Nephron progenitor cell (in vitro differentiated cells): ENCODE measurements around the gene NPR2.
A peak's percentile ranks its signal among the peaks of the same experiment; 100 is the strongest.

Experiments used
- DNase-seq: peaks from one replicate; pipeline ENCODE4 v3.0.0; 2021
- H3K27ac Mint-ChIP-seq: 2 replicates; pipeline ENCODE4 v1.8.0; 2021; ENCODE audit warnings: mild to moderate bottlenecking, moderate library complexity, mixed read lengths
- H3K27me3 Mint-ChIP-seq: 2 replicates; pipeline ENCODE4 v1.8.0; 2021; ENCODE audit warnings: mild to moderate bottlenecking, low read depth, mixed read lengths; ENCODE audit not compliant: poor library complexity
- H3K36me3 Mint-ChIP-seq: 2 replicates; pipeline ENCODE4 v1.8.0; 2021; ENCODE audit warnings: low read depth, mixed read lengths
- H3K4me1 Mint-ChIP-seq: 2 replicates; pipeline ENCODE4 v1.8.0; 2021; ENCODE audit warnings: mixed read lengths
- H3K4me3 Mint-ChIP-seq: 2 replicates; pipeline ENCODE4 v1.8.0; 2021; ENCODE audit warnings: mild to moderate bottlenecking, moderate library complexity, mixed read lengths
- H3K9me3 Mint-ChIP-seq: 2 replicates; pipeline ENCODE4 v1.8.0; 2021; ENCODE audit warnings: mild to moderate bottlenecking, moderate library complexity, mixed read lengths
- CTCF ChIP-seq: fragments of 200-600 bp; sonication (generic); IDR thresholded peaks from 2 replicates; pipeline ENCODE4 v1.5.0; 2021; ENCODE audit warnings: antibody characterized with exemption

NPR2 gene

GRCh38 chr9:35758475-35759050 is 32.8 kb upstream of the NPR2 start:
- no peak for DNase-seq
- Mint-ChIP-seq H3K4me3 (peak overlapping the region; percentile 95), H3K9me3 (no peaks in the 10 kb centered on the region), H3K36me3 (peaks cover 21% of the 10 kb centered on the region), H3K4me1 (peaks cover 39% of the 10 kb centered on the region), H3K27me3 (peaks cover 4% of the 10 kb centered on the region), H3K27ac (peak overlapping the region; percentile 7)
- TF ChIP-seq CTCF: no peak

- Mint-ChIP-seq H3K4me3 (peak overlapping the region; percentile 47), H3K4me1 (peaks cover 39% of the 10 kb centered on the region)
- no peak for DNase-seq
These were observed 31.6 kb upstream of the NPR2 start for GRCh38 chr9:35759795-35760194.

GRCh38 chr9:35760651-35761050 is 30.7 kb upstream of the NPR2 start:
- Mint-ChIP-seq H3K4me3 (no peak overlapping the region), H3K4me1 (peaks cover 39% of the 10 kb centered on the region), H3K9me3 (no peaks in the 10 kb centered on the region), H3K27ac (no peak overlapping the region), H3K36me3 (peaks cover 14% of the 10 kb centered on the region), H3K27me3 (peaks cover 7% of the 10 kb centered on the region)
- DNase-seq: no peak
- TF ChIP-seq CTCF: no peak

More at GRCh38 chr9:35759795-35760194, 31.6 kb upstream of the NPR2 start:
- no peaks in the 10 kb centered on the region for H3K9me3 Mint-ChIP-seq
- no peak overlapping the region for H3K27ac Mint-ChIP-seq
- peaks cover 22% of the 10 kb centered on the region for H3K36me3 Mint-ChIP-seq
- no peak for TF ChIP-seq CTCF
- H3K27me3 Mint-ChIP-seq: peaks cover 7% of the 10 kb centered on the region

- H3K27me3 Mint-ChIP-seq: peaks cover 7% of the 10 kb centered on the region
- peaks cover 27% of the 10 kb centered on the region for H3K4me1 Mint-ChIP-seq
- DNase-seq: no peak
- H3K4me3 Mint-ChIP-seq: no peak overlapping the region
- H3K27ac Mint-ChIP-seq: no peak overlapping the region
- TF ChIP-seq CTCF: no peak
- H3K9me3 Mint-ChIP-seq: no peaks in the 10 kb centered on the region
- H3K36me3 Mint-ChIP-seq: peaks cover 9% of the 10 kb centered on the region
These were observed 28.2 kb upstream of the NPR2 start for GRCh38 chr9:35763181-35763580.

GRCh38 chr9:35763803-35764202 is 27.6 kb upstream of the NPR2 start:
- peaks cover 7% of the 10 kb centered on the region for H3K27me3 Mint-ChIP-seq
- TF ChIP-seq CTCF: no peak

GRCh38 chr9:35766997-35767396 is 24.4 kb upstream of the NPR2 start:
- Mint-ChIP-seq H3K4me3 (no peak overlapping the region), H3K9me3 (no peaks in the 10 kb centered on the region), H3K36me3 (peaks cover 9% of the 10 kb centered on the region), H3K27me3 (peaks cover 4% of the 10 kb centered on the region), H3K27ac (no peak overlapping the region), H3K4me1 (no peaks in the 10 kb centered on the region)
- TF ChIP-seq CTCF: no peak
- no peak for DNase-seq

More at GRCh38 chr9:35763803-35764202, 27.6 kb upstream of the NPR2 start:
- no peak for DNase-seq
- Mint-ChIP-seq H3K4me3 (no peak overlapping the region), H3K9me3 (no peaks in the 10 kb centered on the region), H3K4me1 (peaks cover 21% of the 10 kb centered on the region), H3K27ac (no peak overlapping the region), H3K36me3 (peaks cover 9% of the 10 kb centered on the region)
